NCI-H2029 (cell line): ENCODE measurements around the gene TBCCD1.
A peak's percentile ranks its signal among the peaks of the same experiment; 100 is the strongest.
"Not testable (repeated sequence)": the region's sequence is repeated elsewhere in the genome, so short reads cannot be mapped to it uniquely, and the experiment has no call there.

Source experiments
- DNase-seq: peaks from one replicate; lab custom pipeline; 2025; lab: John Stamatoyannopoulos, UW

TBCCD1 gene

GRCh38 chr3:186596568-186597287, 29.6 kb upstream of the TBCCD1 start:
- peak; percentile 1 for DNase-seq

- no peak for DNase-seq
These were observed 27.5 kb upstream of the TBCCD1 start for GRCh38 chr3:186594591-186595113.

GRCh38 chr3:186593862-186594261, 26.7 kb upstream of the TBCCD1 start:
- no peak for DNase-seq

GRCh38 chr3:186592682-186593081, 25.5 kb upstream of the TBCCD1 start:
- DNase-seq, result no peak

- DNase-seq, result no peak
These were observed 23.6 kb upstream of the TBCCD1 start for GRCh38 chr3:186590580-186591295.

GRCh38 chr3:186589856-186590579, 22.9 kb upstream of the TBCCD1 start:
- no peak for DNase-seq

- DNase-seq, result no peak
These were observed 22.0 kb upstream of the TBCCD1 start for GRCh38 chr3:186589121-186589520.

DNA sequence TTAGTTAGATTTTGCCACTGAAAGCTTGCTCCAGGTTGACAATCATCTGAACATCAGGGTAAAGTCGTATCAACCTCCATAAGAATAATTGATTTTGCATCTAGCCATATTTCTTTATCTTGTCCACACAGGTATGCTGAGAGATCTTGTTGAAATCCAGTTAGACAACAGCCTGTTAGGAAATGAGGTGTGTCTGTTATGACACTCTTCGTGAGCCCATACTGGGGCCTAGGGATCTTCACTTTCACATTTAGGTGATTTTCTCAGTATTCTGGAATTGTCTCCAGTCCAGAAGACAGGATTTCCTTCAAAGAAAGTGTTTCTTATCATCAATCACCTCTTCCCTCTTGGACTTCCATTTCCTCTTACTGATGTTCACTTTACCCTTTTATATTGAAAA, 21.5 kb upstream of the TBCCD1 start:
- no peak for DNase-seq

GRCh38 chr3:186587183-186587582, 20.0 kb upstream of the TBCCD1 start:
- no peak for DNase-seq

GRCh38 chr3:186586245-186586644, 19.1 kb upstream of the TBCCD1 start:
- not testable (repeated sequence) for DNase-seq

GRCh38 chr3:186583831-186584230, 16.7 kb upstream of the TBCCD1 start:
- no peak for DNase-seq

DNA sequence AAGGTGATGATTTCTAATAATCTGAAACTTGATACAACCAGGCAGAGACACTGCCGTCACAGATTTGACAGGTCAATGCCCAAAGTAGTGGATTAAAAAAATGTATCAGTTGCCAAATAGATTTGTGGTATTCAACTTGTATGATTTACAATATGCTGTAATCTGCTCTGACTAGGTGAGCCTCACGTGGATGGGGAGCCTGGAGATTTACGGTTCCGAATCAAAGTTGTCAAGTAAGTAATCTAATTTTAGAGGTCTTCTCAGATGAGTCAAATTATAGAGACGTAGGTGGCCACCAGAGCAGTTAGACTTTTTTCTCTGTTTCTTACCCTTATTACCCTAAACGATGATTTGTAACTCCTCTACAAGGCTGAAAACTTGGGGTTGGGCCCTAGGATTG, 15.4 kb upstream of the TBCCD1 start:
- no peak for DNase-seq

DNA sequence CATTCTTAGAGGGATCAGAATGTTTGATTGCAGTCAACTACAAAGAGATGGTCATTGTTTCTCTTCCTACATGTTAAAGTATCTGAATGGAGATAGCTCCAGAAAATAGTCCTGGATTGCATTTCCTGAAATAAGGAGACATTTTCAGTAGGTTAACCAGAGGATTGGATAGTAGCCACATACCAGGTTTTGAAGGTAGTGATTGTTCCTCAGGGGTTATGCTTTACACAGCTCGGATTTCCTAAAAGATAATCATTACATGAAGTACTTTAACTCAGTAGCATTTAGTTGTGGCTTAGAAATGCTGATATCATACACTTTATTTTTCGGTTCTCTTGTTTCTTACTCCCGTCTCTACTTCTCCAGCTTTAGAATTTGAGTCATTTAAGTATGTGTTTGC, 13.6 kb upstream of the TBCCD1 start:
- no peak for DNase-seq

GRCh38 chr3:186577521-186577920, 10.4 kb upstream of the TBCCD1 start:
- DNase-seq, result no peak

DNA sequence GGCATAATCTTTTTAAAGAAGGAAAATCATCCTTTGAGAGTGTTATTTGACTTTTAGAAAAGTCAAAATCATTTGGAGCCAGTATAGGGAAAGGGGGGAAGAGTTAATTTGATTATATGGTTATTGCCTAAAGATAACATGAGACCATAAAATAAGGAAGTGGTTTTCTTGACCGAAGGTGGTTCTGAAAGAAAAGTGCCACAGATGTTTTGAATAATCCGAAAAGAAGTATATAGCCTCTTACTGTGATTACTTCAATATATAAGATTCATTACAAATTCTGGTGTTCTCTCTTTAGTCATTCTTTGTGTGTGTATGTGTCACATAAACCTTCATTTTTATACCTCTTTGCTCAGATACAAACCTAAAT, 4.5 kb upstream of the TBCCD1 start:
- DNase-seq, result no peak

DNA sequence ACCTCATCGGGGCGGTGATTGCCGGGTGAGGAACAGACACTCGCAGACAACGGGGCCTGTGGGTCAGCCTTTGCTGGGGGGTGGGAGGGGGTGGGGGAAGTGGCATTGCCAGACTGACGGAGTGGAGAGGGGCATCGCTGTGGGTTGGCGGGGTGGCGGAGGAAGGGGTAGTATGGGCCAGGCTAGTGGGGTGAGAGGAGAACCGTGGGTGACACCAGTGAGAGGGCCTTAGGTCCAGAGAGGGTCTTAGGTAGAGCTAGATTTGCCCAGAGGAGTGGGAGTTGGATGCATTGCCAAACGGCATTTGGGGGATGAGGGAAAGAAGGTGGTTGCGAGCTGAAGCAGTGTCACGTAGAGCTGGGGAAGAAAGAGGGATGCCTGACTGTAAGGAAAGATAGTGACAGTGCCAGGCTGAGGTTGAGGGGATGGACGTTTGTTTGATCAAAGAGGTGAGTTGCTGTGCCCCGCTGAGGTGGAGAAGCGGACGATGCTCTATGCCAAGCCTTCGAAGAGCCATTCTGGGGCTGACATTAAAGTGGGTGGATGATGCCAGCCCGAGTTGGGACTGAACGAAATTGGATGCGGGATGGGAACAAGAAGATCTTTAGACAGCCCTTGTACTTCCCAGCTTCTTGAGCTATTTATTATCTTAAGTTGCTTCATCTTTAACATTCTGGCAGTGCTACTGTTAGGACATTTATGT, 4.0 kb upstream of the TBCCD1 start:
- DNase-seq, result no peak

DNA sequence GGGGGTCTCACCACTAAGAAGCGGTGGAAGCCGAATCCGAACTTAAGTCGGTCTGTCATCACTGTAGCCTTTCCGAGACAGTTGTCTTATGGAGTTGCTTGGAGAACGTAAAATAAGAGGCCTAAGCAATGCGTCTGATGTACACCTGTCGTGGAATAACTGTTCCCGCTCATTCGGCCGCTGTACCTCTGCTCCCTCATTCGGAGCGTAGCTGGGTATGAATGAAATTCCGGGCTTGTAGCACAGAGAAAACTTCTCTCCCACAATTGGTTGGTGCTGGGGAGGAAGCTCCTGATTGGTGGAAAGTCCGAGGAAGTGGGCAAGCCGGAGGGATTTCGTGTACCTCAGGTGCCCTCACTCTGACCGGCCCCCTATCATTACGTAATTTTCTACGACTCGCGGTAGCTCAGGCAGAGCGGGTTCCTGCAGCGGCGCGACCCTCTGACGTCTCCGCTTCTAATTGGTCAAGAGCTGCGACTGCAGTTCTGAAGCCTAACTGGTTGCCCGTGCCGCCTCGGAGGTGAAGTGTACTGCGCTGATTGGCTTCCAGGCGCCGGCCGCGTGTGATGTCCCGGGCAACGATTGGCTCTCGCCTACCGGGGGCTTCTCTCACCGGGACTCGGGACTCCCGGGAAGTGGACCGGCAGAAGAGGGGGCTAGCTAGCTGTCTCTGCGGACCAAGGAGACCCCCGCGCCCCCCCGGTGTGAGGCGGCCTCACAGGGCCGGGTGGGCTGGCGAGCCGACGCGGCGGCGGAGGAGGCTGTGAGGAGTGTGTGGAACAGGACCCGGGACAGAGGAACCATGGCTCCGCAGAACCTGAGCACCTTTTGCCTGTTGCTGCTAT, 3.2 kb upstream of the TBCCD1 start, which contains the start of gene DNAJB11:
Gene DNAJB11 (plus strand): TSS at position 625 of the 845 bp plus-strand sequence. CDS start 178 bp downstream, at position 803.
- DNase-seq, result peak; percentile 99

DNA sequence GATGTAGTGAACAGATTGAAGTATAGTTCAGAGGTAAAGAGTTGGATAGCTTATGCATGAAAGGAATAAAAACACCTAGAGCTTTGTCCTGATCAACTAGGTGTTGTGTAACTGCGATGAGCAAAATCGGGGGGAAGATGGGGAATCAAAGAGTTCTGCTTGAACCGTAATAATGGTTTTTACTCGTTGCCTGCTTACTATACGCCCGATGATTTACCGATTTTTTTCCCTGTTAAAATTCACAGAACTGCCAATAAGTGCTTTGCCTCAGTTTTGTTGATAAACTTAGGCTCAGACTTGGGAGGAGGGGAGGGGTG, 2.6 kb upstream of the TBCCD1 start:
- no peak for DNase-seq

- not testable (repeated sequence) for DNase-seq
These were observed 2.2 kb upstream of the TBCCD1 start for GRCh38 chr3:186569361-186569760.

- no peak for DNase-seq
These were observed 417 bp downstream of the TBCCD1 start for GRCh38 chr3:186566772-186567071.

- no peak for DNase-seq
These were observed 2.6 kb downstream of the TBCCD1 start for GRCh38 chr3:186564586-186564985.
